NCI-H187 (cell line): ENCODE results near the gene RPTOR.
A peak's percentile ranks its signal among the peaks of the same experiment; 100 is the strongest.
"Not testable (repeated sequence)": the region's sequence is repeated elsewhere in the genome, so short reads cannot be mapped to it uniquely, and the experiment has no call there.

Experiments used
- DNase-seq, 2 experiments: peaks; one replicate each; lab custom pipeline; 2025; lab: John Stamatoyannopoulos, UW

Gene RPTOR

DNA sequence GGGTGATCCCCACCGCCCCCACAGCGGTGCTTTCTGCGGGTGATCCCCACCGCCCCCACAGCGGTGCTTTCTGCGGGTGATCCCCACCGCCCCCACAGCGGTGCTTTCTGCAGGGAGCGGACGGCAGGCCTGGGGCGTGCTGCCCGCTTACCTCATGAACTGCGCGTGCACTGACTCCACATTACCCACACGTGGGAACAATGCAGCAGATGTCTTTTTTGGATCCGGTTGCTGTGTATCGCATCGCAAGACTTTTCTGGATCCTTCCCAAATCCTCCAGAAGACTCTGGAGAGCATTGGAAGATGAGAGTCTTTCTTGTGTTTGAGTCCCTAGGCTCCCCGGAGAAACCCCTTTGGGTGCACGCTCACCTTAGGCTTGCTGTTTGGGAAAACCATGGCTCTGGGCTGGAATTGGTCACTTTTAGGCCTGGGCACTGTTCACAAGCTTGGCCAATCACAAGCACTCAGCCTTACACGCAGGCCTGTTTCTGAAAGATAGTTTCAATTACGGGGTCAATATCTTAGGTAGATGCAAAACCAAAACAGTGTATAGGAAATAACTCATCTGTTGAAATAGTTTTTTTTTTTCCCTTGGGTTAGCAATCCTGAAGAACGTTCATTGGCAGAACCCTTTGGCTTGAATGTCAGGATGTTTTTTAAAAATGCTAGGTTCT lies 201.8 kb downstream of the RPTOR start:
- DNase-seq = no peak

DNA sequence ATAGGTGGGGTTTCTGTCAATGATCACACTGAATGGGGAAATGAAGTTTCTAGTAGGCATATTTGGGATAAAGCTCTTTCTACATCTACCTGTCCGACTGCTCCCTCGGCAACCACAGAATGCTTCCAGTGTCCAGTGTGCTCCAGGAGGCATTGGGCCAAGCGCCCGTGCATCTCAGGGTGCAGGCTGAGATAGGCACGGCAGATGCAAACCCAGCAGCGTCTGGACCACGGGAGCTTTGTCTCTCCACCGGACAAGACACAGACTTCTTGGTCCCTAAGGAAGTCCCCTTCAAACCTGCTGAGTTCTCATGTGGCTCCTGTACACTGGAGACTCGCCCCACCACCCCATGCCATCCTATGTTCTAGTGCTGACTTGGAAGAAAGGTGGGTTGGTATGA lies 202.8 kb downstream of the RPTOR start:
- no peak for DNase-seq

DNA sequence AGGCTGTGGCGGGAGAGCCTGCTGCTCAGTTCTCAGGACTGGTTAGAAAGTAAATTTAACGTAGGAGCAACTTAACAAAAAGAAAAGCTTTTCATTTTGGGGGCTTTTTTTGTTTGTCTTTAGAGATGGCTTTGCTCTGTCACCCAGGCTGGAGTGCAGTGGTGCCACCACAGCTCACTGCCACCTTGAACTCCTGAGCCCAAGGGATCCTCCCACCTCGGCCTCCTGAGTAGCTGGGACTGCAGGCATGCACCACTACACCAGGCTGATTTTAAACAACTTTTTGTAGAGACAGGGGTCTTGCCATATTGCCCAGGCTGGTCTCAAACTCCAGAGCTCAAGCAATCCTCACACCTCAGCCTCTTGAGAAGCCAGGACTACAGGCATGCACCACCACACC lies 205.0 kb downstream of the RPTOR start:
- no peak for DNase-seq

DNA sequence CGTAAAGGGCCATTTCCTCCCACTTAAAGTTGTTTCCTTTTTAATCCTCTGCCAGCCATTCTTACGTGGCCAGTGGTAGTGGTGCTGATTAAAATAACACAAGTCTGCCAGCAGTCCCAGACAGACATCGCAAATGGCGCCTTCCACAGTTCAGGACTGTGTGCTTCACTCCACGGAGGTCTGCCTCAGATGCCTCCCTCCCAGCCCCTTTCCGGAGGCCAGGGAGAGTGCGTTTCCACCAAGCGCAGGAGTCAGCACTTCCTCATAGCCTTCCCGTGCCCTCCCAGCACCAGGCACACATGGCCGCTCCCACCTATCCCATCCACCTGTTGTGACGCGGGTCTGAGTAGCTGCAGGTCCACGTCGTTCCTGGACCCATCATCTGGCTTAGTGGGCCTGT lies 205.6 kb downstream of the RPTOR start:
- no peak for DNase-seq

DNA sequence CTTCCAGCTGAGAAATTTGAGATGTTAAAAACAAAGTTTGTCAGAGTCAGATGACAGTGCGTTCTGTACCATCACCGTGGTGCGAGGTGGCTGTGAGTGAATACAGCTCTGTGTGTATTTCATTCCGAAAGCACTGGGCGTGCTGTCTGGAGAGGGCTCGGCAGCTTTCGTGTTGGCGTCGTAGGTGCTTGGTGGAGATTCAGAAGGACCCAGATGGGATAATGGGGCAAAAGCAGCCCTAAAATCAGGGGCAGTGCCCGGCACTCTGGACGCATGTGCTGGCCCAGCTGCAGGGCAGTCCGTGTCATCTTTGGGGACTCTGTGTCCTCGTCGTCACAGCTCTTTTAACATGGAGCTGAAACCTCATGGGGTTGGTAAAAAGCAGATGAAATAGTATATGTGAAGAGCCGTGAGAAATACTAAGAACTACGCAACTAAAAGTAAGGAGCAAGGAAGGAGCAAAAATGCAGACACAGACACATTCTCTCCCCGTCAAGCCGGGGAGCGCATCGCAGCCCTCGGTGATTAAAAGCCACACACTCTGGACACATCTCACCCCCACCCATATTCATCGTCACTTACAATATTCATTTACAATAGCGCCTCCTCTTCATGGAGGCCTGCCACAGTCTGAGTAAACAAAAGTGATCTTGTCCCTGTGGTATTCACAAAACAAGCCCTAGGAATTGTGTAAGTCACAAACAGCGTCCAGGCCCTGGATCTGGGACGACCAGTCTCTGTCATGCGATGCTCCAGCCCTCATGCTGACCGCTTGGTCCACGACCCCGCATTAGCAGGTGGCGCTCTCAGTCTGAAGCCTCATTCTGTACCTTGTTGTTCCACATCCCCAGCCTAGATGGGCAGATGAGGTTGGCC lies 206.7 kb downstream of the RPTOR start:
- peak in 1 of 2 experiments; percentile 52 for DNase-seq

DNA sequence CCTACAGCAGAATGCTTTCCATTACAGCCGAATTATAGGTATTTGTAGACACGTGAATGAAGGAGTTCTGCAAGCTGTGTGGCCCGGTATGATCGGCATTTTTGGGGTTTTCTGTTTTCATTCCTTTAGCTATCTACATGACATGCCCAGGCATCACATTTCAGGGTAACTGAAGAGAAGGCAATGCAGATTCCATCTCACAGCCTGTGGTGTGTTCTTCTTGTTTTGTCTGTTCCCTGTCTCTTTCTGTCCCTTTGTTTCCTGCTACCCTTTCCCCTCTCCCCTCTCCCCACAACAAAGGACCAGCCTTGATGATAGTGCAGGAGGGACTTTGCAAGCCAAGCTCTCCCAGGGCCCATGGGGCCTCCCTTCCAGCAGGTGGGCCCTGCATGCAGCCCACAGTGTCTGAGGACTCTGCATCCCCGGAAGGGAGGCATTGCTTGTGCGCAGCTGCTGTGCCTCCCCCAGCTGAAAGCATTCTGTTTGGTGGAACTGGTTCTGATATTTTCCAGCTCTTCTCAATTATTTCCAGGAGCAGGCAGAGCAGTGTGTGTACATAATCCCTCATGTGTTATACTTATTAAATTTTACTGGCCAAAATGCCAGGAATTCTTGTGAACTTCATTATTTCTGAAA lies 207.4 kb downstream of the RPTOR start:
- DNase-seq = no peak

DNA sequence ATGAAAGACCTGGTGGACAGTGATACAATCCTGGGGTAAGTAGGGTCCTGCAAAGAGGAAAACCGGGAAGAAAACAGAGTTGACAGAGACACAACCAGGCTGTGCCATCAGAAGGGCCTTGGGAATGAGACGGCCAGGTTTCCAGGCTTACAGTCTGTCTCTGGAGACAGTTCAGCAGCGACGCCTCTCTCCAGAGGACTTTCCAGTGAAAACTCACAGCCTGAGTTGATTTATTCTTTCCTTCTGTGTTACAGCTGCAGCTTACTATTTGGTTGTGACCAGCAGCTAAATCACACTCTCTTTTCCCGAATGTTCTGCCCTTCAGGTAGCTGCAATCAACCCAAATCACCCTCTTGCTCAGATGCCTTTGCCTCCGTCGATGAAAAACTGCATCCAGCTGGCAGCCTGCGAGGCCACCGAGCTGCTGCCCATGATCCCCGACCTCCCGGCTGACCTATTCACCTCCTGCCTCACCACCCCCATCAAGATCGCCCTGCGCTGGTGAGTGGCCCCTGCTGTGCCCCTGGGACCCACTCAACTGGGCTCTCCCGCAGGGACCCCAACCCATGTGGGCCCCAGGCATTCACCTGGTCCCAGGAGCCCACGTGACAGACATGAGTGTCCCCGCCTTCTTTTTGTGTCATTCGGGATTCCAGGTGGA lies 209.2 kb downstream of the RPTOR start:
- DNase-seq = no peak

DNA sequence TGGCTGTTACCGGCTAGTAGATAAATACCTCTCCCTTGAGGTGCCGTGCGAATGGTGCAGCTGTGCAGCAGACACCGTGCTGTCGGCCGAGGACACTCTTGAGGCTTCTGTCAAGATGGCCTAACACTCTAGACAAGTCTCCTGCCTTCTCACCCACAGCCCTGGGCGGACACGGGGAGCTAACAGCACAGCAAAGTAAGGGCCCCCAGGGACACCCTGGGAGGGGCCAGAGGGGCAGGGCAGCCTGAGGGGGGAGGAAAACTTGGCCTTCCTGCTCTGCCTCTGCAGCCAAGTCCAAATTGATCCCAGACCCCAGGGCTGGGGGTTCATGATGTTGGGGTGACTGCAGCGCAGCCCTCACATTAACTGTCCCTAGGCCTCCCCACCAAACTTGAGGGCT lies 210.2 kb downstream of the RPTOR start:
- peak in 1 of 2 experiments; percentile 37 for DNase-seq

DNA sequence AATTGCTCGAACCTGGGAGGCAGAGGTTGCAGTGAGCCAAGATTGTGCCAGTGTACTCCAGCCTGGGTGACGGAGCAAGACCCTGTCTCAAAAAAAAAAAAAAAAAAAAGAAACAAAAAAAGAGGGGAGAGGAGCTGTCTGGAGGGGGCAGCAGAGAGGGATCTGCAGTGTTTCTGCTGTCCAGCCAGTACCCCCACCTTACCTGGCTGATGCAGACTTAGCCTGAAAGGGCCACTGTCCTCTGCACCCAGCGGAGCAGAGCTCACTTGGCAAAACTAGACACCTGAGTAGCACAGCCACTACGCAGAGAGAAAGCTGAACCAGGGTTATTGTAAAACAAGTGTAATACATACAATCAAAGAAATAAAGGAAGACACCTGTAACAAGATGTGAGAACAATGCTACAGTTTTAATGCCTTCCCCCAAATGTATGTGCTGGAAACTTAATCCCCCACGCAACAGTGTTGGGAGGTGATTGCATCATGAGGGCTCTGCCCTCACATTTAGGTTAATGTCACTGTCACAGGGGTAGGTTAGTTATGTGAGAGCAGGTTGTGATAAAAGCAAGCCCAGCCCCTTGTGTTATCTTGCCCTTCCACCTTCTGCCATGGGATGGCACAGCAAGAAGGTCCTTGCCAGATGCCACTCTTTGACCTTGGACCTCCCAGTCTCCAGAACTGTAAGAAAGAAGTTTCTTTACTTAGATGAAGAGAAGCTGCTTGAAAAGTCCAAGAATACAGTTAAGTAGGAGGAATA lies 211.2 kb downstream of the RPTOR start:
- no peak for DNase-seq

DNA sequence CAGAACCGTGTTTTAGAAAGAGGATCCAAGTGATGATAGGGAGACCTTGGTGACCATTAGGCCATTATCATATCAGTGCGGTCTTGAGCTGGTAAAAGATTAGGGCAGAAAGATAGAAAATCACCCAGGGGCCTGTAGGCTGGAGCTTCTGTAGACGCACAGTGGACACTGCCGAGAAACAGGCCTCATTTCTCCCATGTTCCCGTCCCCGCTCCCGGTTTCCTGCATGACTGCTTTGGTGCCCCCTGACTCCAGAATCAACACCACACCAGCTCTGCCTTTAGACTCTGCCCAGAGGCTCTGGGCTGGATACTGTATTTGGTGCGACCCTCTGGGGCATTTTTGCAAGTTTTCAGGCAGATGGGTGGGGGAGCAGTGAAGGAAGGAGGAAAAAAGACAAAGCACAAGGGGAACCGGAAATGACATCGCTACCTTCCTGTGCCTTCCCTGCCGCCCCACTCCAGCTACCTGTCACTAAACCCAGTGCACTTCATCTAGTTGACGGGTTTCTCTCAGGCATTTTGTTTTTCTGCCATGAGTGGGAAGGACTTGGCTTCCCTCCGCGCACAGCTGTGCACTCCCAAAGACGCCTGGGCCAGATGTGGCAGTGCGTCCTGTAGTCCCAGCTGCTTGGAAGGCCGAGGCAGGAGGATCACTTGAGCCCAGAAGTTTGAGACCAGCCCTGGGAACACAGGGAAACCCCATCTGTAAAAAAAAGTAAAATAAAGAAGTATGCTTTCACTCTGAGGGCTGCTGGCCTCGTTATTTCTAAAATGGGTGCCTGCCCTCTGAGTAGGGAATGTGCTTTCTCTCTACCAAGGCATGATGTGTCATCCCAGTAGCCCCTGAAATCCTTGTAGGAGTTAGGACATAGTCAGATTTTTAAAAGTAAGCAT lies 214.1 kb downstream of the RPTOR start:
- DNase-seq = no peak

DNA sequence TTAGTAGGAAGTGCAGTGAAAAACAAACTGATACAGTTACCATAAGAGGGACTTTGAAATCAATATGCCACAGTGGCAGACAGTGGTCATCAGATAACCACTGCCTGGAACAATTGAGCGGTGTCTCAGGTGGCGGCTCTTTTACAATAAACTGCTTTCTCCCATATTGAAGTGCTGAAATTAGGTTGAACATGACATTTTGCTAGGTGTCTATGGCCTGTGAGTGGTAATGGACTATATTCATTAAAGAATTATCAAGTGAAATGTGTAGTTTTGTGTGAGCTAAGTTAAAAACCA lies 214.7 kb downstream of the RPTOR start:
- no peak for DNase-seq

DNA sequence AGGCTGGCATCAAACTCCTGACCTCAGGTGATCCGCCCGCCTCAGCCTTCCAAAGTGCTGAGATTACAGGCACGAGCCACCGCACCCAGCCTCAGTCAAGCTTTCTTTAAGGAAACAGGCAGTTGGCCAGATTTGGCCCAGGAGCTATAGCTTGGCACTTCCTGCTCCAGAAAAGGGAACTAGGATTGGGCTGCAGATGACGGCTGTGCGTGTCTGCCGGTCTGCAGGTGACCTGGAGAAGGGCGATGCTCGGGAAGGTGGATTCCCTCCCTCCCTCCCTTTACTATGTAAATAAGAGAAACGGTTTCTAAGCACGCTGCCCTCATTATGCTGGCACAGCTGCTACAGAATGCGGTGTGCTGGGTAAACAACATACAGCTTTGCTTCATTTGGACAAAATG lies 215.9 kb downstream of the RPTOR start:
- peak; percentile 62 to 71 for DNase-seq

DNA sequence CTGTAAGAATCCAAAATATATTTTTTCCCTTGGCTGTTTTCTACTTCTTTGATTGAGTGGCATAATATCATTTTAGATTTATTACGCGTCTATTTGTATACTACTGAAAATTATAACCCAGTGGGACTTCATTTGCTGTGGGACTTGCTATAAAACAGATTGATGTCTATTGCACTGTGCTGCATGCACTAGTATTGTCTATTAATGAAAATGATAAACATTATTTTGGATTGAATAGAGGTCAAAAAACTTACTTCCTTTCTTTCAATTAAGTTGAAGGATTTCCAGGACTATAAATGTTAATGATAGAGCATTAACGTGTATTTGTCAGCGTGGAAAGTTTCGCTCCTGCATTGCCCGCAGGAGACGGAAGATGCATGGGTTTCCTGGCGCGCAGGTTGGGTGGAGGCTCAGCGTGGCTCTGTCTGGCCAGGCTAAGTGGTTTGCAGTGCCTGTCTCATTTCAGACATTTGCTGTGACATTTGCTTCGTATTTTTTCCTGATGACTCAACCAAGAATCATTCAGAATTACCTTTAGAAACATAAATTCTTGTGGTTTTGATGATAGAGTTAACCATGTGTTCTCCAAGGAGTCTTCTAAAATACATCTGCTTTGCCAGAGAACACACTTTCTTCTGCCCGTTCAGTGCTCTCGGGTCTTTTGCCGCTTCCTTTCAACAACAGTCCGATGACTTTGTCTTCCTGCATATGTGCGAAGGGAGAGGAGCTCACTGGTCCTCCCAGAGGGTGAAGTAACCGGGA lies 216.7 kb downstream of the RPTOR start:
- DNase-seq = peak in 1 of 2 experiments; percentile 44

DNA sequence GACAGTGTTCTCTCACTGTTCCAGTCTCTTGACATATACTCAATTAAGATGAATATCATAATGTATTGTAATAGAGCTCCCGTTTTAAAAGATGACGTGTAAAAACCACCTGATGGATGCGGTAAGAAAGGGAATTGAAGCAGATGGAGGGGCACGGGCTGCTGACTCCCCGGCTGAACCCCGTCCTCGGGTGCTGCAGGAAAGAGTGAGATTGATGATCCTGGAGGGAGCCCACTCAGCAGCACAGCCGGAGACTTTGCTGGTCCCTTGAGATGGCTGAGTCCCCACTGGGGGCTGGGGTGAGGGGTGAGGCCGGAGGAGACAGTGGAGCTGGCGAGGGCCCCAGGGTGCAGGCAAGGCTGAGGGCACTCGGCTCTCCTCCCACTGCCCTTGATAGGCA lies 217.4 kb downstream of the RPTOR start:
- DNase-seq = no peak

DNA sequence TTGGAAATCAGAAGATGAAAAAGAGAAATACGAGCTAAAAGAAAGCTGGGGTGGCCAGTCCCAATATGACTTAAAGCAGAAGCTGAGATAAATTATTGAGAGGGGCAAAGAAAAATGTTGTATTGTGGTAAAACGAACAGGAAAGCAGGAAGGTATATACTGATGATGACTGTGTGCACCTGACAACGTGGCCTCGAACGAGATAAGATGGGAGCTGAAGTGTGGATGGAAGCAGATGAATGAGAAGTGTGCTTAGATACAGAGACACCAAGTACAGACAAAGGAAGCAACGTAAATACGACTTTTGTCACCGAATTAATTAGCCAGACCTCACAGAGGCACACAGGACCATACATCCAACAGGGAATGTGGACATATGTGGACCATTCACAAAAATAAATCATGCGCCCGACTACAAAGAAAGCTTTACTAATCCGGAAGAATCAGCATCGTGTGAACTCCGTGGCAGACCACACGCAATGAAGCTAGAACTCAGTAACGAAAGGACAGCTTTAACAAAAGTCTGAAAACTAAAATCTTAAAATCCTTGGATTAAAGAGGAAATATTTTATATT lies 218.7 kb downstream of the RPTOR start:
- no peak for DNase-seq

DNA sequence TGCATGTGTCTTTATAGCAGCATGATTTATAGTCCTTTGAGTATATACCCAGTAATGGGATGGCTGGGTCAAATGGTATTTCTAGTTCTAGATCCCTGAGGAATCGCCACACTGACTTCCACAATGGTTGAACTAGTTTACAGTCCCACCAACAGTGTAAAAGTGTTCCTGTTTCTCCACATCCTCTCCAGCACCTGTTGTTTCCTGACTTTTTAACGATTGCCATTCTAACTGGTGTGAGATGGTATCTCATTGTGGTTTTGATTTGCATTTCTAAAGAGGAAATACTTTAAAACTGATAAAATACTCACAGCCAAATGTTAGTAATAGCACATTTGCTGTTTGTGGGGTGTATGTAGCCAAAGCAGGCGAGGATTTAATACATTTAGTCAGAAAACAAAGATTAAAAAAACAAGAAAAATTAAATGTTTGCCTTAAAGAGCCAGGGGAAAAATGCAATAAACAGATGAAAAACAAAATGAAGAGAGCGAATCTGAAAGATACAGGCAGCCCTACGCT lies 220.0 kb downstream of the RPTOR start:
- not testable (repeated sequence) for DNase-seq

DNA sequence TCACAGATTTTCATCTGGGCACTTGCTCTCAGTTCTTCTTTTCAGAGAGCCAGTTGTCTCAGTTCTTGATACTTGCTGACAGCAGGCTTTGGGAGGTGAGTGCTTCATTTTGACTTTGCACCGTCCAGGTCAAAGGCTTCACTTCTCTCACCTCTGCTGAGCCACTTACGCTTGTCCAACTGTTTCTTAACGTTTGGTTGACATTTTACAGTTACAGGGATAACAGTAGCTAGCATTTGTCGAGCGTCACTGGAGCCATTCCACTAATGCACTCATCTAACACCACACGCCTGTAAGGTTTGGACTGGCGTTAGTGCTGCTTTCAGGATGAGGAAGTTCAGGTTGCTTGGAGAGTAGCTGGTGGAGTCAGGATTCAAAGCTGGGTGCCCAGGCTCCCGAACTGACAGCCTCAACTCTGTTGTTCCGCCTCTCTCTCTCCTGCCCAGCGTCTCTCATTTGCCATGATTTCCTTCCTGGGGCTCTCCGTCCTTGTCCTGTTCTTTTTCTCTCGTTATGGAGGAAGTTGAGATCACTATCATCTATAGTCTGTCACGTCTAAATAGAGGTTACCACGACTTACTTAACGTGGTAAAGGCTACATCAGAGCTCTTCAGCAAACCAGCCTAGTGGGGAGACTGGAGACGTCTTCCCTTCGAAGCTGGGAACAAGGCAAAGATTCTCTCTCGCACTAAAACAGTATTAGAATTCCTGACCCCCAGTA lies 220.8 kb downstream of the RPTOR start:
- DNase-seq = no peak

DNA sequence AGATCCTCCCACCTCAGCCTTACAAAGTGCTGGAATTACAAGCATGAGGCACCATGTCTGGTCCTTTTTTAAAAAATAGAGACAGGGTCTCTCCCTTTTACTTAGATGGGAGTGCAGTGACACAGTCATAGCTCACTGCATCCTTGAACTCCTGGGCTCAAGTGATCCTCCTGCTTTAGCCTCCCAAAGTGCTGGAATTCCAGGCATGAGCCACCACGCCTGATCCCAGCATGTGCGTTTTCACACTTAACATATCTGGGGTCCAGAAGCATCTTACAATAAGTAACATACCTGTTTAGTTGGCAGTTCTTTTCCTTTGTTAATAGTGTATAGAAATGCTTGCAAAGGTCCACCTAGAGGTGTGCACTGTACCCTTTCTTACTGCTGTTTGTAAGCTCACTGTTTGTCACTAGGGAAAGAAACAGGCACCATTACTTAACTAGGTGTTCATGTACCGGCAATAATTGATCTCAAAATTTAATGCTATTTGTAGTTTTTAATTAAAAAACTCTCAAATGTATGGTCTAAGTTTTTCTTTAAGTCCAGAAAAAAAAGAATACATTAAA lies 221.7 kb downstream of the RPTOR start:
- DNase-seq = no peak
